A673 (cell line): ENCODE data around the gene INKA1.

ENCODE experiments used
- CTCF ChIP-seq: fragments of 300-800, 200-600 bp; sonication (generic); conservative IDR thresholded peaks from 2 replicates; pipeline ENCODE4 v1.5.1; 2017; ENCODE audit warnings: low read depth, mild to moderate bottlenecking, antibody characterized with exemption, low read length, moderate library complexity, mixed read lengths
- EZH2 ChIP-seq: fragments of 200-600 bp; sonication (generic); IDR thresholded peaks from 2 replicates; pipeline ENCODE4 v1.6.1; 2017; ENCODE audit warnings: borderline replicate concordance, low read depth, mild to moderate bottlenecking, mixed read lengths, antibody characterized with exemption, low read length; ENCODE audit not compliant: poor library complexity, severe bottlenecking

- no peak for TF ChIP-seq CTCF
- TF ChIP-seq EZH2, result no peak
These were observed 23.5 kb upstream of the INKA1 start for GRCh38 chr3:49779358-49780079.
